Stimulated activated CD4-positive, alpha-beta T cell treated with anti-CD3 and anti-CD28 coated beads, TNF-alpha, amount 100 ng/mL, for 48 hours (primary cell): ENCODE measurements around the gene PLPP2.
A peak's percentile ranks its signal among the peaks of the same experiment; 100 is the strongest.

Experiments
- DNase-seq, 3 donors: peaks; one replicate each; pipeline ENCODE4 v3.0.0-alpha.2; 2020; ENCODE audit warnings: low read depth in 3 of 3

Gene PLPP2

DNA sequence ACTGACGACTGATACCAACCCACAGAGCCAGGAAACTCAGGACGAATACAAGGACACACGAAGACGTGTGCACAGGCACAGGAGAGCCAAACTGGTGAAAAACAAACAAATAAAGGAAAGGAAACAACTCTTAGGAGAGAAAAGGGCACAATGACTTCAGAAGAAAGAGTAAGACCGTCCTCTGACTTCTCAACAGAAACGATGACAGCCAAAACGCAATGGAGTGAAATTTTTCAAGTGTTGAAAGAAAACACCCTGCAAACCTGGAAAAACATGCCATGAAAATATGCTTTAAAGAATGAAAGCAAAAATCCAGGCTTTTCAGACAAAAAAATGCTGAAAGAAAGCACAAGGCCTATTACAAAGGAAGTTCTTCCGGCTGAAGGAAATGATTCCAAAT is 24.6 kb upstream of the PLPP2 start:
- no peak for DNase-seq

DNA sequence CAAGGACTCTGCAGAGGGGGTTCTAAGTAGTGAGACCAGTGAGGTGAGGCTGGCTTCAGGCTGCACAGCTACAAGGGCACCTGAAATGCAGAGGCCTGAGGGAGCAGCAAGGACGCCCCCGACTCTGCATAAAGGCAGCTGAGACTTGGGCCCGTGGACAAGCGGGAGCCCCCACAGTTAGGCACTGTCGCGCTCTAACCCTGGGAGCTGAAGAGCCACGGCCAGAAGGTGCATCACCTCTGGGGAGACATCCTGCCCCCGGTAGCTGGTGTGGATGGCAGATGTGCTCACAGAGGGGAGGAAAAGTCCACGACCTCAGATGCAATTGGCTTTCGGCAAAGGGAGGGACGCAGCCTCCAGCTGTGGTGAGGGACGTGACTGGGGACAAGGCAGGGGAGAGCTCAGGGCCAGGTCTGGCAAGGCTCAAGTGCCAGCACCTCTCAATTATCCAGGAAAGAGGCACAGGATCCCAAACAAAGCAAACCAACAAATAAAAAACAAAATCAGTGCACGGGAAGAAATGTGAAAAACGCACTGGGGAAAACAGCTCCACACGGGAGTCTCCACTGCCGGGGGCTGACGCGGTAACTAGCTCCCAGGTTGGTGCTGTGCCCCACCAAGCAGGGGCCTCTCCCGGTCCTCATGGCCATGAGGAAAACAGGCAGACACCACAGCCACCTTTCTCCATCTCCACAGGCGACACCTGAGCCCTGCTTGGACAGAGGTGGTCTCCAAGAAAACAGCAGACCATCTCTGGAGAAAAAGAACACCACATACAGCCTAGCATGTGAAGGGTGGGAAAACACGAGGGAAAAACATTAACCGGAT is 23.0 kb upstream of the PLPP2 start:
- no peak for DNase-seq

DNA sequence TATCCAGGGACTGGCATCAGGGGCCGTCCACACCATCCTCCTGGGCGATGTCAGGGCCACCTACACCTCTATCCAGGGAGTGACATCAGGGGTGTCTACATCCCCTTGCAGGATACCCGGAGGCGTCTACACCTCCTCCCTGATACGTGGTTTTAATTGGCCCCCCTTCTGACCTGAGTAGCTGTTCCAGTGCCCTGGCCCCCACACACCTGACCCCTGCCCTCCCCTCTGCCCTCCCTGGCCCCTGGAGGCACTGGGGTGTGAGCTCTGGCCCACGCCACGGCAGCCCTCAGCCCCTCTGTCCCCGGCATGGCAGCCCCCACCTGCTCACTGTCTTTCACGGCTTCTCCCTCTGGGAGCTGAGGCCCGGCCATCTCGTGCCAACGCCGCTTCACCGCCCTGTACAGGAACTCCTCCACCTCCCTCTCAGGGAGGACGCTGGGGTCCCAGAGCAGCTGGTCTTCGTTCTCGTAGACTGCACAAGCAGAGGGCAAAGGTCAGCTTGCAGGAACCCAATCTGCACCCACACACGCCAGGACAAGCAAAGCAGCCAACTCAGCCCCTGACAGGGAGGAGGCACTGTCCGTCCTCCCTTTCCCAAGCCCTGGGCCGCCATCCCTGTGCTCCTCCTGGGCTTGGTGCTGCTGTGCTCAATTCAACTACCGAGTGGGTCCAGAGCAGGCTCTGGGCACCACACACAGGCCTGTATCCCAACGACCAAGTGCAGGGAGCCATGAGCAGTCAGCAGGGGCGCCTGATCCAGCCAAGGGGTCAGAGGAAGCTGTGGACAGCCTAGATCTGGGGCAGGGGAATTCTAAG is 22.2 kb upstream of the PLPP2 start:
- no peak for DNase-seq

DNA sequence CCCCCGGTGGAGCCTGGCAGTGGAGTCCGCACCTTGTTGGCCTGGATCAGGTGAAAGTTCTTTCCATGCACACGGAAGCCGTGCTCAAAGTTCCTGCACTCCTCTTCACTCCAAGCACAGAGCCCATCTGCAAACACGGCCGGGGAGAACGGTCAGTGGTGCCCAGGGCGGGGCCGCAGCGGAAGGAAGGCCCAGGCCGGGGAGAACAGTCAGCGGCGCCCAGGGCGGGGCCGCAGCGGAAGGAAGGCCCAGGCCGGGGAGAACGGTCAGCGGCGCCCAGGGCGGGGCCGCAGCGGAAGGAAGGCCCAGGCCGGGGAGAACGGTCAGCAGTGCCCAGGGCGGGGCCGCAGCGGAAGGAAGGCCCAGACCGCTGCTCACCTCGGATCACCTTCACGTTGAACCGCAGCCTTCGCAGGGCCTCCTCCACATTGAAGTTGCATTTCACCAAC is 20.6 kb upstream of the PLPP2 start:
- no peak for DNase-seq

DNA sequence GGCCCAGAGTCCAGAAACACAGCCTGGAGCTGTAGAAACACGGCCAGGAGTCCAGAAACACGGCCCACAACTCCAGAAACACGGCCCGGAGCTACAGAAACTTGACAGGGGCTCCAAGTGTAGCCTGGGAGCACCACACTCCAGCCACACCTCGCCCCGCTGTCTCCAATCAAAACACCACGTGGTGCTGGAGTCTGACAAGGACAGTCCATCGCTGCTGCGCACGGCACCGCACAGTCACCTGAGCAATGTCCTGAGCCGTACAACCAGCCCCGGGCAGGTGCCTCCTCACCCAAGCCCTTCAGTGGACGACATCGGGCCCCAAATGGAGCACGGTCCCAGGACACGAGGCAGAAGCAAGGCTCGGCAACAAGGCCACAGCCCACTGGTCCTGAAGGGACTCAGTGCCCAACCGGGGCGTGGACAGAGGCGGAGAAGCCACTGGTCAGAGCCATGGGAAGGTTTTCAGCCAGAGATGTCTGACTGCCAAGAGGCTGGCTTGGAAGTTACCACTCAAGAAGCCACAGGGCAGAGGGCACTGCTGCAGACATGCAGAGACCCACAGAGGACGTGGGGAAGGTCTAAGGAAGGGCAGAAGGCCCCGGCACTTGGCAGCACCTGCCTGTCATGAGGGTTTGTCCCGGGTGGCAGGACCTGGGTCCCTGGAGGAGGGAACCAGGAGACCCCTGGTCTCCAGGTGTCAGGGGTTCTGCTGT is 19.7 kb upstream of the PLPP2 start:
- no peak for DNase-seq

DNA sequence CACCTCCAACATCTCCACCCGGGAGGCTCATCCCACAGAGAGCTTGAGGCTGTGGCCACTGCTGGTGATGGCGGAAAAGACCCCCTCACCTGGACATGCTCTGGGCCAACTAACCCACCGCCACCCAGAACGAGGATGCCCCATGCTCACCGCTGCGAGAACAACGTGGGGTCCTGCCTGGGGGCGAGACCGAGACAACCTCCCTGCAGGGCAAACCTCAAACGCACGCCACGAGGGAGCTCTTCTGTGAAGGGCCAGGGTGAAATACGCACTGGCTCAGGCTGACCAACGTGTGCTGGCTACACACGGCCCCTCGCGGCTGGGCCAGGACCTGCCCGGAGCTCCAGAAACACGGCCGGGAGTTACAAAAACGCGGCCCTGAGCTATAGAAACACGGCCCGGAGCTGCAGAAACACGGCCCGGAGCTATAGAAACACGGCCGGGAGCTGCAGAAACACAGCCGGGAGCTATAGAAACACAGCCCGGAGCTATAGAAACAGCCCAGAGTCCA is 19.0 kb upstream of the PLPP2 start:
- DNase-seq = no peak

DNA sequence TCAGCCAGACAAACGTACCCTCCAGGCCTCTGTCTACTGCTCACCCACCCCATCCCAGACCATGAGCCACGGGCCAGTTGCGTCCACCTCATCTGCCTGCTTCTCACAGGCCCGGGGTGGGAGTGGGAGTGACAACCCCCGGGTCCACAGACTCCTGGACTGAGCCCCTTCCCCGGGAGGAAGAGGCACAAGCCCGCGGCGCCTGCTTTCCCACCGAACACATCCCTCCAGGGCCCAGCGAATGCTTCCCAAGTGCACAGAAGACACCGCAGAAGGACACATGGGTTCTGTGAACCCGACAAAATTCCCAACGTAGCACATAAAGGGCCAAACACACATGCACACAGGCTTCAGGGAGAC is 18.0 kb upstream of the PLPP2 start:
- DNase-seq = no peak

DNA sequence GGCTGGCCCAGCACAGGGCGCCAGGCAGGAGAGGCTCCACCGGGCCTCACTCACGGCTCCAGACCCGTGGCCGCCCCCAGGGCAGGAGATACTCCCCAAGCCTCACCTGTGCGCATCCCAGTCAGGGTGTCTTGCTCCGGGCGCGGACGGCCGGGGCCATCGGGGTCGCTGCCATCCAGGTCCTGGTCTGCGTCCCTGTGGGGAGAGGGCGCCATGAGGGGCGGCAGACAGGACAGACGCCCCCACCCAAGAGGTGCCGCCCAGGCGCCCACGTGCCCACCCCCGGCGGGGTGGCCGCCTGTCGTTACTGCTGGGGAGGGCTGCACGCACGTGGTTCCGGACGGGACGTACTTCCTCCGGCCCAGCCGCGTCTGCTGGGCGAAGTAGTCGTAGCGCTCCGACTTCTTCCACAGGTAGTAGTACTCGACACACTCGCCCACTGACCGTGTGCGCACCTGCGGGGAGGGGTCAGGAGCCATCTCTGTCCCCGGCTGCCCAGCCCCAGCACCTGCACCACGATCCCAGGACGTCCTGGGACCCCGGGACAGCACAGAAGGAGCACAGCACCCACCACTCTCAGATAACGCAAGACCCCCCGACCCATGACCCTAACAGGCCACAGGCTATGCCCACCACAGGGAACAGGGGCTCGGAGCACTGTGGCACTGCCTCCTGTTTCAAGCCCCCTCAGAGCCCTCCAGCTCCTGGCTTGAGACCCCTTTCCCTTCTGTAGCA is 17.4 kb upstream of the PLPP2 start:
- no peak for DNase-seq

DNA sequence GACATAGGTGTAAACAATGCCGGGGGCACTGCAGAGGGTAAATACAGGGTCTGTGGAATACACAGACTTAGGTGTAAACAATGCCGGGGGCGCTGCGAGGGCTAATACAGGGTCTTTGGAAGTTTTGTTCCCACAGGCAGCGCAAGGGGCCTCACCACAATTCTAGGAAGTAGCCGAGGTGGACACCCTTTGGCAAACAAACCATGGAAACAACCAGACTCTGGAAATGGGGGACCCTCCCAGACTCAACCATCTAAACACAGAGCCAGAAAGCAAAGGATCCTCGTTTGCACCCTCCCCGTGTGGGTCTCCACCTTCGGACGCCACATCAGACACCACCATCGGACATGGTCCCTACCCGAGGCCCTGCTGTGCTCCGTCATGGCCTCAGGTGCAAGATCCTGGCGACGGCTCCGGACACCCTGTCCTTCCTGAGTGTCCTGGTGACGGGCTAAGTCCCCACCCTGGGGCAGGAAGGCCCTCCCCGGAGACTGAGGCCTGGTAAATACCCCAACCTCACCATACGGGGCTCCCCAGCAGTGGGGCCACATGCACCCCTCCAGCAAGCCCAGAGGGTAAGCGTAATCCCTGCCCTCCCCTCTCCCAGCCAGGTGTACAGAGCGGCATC is 16.7 kb upstream of the PLPP2 start:
- DNase-seq = no peak

DNA sequence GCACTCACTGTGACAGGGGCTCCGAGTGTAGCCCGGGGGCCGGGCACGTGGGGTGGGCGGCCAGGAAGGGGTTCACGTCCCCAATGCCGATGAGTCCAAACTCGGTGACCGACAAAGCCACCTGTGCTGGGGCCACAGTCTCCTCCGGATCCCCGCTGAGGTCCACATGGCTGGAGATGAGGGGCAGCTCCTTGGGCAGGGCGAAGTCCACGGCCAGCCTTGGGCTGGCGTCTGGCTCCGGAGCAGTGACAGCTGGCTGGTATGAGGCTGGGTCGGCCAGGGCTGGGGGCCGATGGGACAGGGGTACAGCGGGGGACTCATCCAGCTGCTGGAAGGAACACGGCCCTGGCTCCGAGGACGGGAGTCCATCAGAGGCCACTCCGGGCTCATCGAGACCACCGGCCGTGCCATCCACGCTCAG is 15.9 kb upstream of the PLPP2 start:
- DNase-seq = no peak

DNA sequence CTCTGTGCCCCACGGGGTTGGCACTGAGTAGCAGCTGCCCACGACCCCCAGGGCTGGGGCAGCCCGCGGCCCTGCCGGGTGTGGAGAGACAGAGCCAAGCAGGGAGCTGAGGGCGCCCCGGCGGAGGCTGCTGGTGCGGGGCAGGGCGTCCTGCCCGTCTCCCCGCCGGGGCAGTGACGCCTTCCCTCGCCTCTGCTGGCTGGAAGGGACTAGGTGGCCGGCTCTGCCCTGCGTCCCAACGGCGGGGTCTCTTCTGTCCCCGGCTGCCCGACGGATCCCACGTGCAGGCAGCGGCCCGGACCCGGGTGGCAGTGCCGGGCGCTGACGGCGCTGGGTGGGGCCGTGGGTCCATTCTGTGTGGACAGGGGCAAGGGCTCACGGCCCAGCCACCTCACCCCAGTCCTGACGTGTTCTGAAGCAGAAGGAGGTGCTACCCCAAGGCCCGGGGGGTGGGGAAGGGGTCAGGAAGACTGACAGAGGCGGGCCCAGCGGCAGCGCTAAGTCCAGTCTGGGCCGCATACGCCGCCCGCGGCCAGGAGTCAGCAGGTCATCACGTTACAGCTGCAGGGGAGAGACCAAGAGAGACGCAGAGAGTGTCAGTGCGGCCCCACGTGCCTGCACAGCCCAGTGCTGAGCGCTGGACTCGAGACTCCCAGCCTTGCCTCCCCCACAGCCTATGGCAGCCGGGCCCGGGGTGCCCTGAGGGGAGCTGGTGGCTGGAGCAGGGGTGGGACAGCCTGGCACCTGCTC is 15.1 kb upstream of the PLPP2 start:
- DNase-seq = no peak

DNA sequence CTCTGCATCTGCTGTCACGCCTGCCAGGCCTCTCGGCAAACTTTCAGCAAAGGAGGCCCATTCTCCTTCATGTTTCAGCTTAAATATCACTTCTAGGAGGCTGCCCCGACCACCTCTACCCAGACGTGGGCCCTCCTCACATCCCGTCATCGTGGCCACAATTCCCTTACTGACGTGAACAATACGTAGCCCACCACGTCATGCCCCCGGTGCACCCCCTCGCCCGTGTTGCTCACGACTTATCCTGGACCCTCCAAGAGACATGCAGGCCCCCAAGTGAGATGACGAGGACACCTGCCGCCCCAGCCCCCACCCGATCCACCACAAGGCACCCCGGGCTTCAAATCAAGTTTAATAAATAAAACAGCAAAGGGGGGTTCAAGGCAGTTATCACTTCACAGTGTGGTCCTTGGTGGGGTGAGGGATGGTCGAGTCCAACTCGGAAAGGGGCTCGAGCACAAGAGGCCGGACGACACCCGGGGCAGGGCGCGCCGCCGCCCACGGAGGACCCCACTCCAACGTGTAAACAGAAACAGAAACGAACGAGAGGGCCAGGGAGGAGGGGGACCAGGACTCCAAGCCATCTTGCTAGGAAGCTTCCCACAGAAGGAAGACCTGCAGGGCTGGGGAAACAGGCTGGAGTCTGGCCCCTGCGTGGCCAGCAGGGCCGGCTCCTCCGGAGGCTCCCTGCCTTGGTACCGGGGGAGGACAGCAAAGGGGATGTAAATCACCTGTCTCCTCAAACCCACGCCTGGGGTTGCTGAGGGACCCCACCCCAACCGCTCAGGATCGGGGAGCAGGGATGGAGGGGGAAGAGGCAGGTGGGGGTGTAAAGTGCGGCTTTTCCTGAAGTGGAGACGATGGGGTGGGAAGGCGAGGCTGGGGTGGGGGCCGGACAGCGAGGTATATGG is 14.3 kb upstream of the PLPP2 start:
- DNase-seq = no peak

DNA sequence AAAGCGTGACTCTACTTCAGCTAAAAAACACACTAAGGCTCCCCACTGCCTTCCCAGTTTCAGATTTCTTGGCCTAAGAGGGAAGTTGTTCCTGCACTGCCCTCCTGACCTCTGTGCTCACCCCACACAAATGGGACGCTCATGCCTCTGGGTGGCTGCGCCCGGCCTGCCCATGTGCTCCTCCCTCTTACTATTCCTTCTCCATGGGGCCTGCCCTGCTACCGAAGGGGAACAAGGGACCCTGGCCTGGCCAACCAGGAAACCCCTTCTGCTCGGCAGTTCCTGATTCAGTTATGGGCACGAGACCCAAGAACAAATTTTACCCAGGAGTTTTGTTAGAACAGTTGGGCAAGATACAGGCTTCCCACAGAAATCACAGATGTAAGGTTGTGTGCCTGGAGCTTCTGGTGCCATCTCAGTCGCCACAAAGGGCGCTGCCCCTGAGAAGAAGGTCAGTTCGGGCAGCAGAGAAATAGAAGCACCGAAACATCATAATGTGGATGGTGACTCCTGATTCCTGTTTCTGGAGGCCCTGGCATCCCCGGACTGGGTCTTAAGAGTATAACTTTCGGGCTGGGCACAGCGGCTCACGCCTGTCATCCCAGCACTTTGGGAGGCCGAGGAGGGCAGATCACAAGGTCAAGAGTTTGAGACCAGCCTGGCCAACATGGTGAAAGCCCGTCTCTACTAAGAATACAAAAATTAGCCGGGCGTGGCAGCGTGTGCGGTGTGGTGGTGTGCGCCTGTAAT is 5.4 kb upstream of the PLPP2 start:
- DNase-seq = no peak

DNA sequence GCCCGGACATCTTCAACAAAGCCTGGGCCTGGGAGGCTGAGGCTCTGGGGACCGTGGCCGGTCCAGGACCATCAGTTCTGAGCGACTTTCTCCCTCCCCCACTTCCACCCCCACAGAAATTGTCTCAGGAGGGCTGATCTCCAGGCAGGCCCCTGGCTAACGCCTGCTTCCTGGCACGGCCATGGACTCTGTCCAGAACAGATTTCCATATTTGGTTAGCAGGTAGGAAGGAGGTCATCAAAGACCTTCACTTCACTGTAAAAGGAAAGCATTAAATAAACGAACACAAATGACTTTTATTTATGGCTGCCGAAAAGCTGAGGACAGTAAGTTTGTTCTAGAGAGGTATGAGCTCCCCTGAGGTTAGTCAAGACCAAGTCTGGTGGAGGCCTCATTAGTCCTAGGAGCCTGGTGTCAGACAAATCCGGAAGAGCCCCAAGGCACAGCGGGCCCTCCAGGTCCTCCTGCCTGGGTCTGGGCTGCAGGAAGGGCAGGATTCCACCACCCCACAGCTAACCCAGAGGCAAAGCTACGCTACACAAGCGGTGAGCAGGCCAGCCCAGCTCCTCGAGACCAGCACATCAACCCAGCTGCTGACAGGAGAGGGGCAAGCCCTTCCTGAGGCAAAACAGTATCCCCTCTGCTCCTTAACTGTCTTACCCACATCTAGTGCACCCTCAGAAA is 4.6 kb upstream of the PLPP2 start:
- DNase-seq = no peak

DNA sequence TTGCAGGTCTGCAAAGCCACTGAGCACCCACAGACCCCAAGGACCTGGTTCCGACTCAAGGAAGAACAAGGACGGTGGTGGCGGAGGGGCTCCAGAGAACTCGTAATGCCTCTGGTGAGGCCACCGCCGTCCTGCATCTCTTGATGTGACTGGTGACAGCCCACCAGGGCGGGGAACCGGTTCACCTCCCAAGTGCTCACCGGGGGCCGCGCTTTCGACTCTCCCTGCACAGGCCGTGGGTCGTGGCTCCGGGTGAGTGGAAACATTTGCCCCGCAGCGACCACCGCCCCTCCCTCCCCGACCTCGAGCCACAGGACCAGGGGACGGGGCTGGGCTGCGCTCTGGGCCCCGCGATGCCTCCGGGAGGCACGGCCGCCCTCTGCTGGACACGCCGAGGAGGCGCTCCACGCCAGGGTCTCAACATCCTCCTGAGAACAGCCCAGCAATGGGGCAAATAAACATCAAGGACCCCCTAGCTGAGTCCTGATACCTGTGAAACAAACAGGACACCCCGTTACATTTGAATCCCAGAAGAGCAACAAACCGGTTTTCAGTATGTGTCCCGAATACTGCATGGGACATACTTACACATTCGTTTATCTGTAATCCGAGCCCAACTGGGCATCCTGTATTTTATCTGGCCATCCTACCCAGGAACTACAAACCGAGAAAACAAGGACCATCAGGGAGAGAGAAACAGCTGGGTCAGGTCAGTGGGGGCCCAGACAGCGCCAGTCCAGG is 3.9 kb upstream of the PLPP2 start:
- peak in 1 of 3 donors; percentile 41 for DNase-seq

DNA sequence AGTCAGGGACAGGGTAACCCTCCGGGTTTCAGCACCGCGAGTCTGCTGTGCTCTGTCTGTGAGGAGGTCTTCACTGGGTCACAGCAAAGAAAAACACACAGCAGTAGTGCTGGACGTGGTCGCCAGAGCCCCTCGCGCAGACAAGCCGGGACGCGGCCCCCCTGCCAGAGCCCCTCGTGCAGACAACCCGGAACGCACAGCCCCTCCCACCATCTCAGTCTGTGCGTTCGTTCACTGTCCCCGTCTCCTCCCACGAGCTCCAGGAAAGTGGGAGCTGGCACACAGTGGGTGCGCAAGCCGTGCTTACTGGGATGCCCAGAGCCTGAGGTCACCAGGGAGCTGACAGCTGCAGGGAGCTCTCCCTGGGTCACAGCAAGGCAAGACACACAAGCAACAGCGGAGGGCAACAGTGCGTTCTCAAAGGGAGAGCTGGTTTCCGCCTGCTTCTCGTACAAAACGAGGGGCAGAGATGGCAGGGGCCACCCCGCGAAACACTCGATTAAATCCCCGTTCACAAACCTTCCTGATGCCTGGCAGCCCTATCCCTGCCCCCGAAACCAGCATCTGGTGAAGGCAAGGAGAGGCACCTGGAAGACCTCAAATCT is 3.2 kb upstream of the PLPP2 start:
- no peak for DNase-seq
